HepG2 (cell line): Measurements from ENCODE around the gene PHACTR3.

Experiments used
- ESRRA ChIP-seq: sonication (generic); formaldehyde crosslinking; IDR thresholded peaks from 2 replicates; pipeline ENCODE4 v1.5.1; 2020; ENCODE audit warnings: mild to moderate bottlenecking, low read depth, missing genetic modification reagents
- IKZF4 ChIP-seq: sonication (generic); formaldehyde crosslinking; IDR thresholded peaks from 2 replicates; pipeline ENCODE4 v1.5.1; 2020; ENCODE audit warnings: borderline replicate concordance, mild to moderate bottlenecking, low read depth, missing genetic modification reagents; ENCODE audit errors: not compliant biosample characterization
- KDM4B ChIP-seq: sonication (generic); formaldehyde crosslinking; IDR thresholded peaks from 2 replicates; pipeline ENCODE4 v1.4.0; 2020; ENCODE audit warnings: missing genetic modification reagents
- POLR2AphosphoS5 ChIP-seq: IDR thresholded peaks from 2 replicates; pipeline ENCODE4 v1.6.1; 2012; ENCODE audit warnings: low read depth, low read length
- TF ChIP-seq, protein P1 (sequence below): sonication (generic); formaldehyde crosslinking; IDR thresholded peaks from 2 replicates; pipeline ENCODE4 v1.4.0; 2020; ENCODE audit warnings: missing genetic modification reagents

DNA sequence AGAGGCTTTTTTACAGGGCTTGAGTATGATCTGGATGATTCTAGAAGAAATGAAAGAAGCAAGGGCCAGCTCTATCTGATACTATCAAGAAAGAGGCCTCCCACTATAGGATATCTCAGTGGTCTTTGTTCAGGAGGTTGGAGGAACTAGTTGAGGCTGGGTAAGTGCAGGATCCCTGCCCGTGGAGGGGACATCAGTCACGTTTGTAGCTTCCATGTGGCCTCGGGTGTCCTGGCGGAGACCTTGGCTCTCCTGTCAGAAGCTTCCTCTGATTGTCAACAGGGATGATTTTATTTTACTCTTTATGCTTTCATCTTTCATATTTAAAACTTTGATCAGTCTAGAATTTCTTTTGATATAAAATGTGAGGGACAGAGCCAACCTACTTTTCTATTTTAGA, 86.6 kb downstream of the PHACTR3 start:
- TF ChIP-seq IKZF4 (CRISPR knock-in tag) (no peak), ESRRA (CRISPR knock-in tag) (no peak), POLR2AphosphoS5 (no peak), KDM4B (CRISPR knock-in tag) (no peak)
- TF ChIP-seq, protein P1, sequence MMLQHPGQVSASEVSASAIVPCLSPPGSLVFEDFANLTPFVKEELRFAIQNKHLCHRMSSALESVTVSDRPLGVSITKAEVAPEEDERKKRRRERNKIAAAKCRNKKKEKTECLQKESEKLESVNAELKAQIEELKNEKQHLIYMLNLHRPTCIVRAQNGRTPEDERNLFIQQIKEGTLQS = no peak
